ENCODE data around the gene MAPT.

Gene MAPT

GRCh38 chr17:45976391-45976754, 82.0 kb downstream of the MAPT start:
- DNase-seq = no peak

DNA sequence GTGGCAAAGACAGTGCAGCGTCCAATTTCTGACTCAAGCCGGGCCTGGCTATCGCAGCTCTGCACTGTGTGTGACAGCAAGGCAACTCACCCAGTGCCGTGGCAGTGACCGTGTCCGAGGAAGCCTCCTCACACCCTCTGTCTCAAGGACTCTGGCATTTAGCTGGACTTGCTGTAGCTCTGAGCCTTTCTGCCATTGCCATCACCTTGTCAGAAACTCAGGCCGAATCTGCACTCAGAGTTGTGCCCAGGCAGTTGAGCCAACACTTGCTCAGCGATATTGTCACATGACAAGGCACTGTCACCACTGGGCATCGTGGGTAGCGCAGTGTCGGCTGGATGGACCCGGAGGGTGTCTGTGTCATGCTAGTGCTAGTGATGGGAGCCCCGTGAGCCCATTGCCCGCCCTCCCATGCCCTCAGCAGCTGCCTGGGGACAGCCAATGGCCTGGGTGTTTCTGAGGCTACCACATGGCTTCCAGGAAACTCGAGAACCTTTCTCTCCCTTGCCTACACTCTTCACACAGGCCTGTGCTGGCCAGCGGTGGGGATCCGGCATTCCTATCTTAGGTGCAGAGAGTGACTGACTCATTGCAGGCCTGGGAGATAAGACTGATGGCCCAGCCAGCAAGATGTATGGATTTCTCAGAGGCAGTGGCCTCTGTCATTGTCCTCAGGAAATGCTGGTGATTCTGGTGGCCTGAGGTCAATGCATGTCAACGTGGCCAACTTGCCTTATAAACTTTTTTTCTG, 82.6 kb downstream of the MAPT start:
- no peak for DNase-seq

GRCh38 chr17:45977506-45977824, 83.1 kb downstream of the MAPT start:
- no peak for DNase-seq

DNA sequence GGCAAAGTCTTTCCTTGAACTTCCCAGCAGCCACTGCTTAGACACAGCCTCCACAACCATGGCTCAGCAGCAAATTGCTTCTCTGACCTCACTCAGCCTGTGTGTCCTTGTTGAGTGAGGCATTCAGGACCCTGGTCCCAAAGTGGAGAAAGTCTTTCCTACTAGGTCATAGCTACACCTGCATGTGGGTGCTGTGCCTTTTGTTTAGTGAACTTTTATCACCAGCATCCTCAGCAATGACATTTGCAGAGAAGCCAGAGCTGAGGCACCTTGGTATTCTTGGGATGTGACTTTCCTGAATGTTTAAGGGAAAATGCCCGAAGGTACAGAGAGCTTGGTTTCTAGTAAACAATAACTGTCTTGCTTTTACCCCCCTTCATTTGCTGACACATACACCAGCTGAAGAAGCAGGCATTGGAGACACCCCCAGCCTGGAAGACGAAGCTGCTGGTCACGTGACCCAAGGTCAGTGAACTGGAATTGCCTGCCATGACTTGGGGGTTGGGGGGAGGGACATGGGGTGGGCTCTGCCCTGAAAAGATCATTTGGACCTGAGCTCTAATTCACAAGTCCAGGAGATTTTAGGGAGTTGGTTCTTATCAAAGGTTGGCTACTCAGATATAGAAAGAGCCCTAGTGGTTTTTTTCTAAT, 83.7 kb downstream of the MAPT start:
- DNase-seq = no peak

DNA sequence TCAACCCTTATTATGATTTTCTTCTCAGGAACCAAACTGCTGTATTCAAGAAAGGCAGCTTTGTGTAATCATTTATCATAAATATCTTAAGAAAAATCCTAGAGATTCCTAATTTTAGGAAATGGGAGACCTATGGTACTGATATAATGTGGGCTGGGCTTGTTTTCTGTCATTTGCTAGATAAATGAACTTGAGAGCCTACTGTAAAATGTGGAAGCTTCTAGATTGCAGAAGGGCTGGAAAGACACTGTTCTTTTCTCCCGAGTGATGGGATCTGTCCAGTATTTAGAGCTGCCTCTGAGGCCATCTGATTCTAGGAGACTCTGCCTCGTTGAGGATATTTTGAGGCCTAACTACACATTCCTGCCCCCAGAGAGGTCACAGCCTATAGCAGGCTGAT, 84.8 kb downstream of the MAPT start:
- no peak for DNase-seq

- no peak for DNase-seq
These were observed 86.5 kb downstream of the MAPT start for GRCh38 chr17:45980855-45981254.

DNA sequence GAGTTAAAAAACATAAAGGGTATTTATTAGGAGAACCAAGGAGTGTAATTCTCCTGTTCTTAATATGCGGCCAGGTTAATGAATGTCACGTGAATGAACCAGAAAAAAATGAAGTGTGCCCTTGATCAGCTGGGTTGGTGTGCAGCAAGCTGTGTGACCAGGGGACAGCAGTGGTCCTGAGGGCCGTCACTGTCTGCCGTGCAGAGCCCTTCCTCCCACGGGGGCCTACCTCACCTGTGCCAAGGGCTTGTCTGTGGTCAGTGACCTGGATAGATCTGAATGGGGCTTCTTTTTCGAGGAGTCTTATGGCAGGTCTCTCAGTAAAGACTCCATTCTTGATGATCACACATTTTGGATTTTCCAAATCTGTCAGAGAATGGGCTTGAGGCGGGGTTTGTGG, 87.0 kb downstream of the MAPT start:
- DNase-seq = no peak

- no peak for DNase-seq
These were observed 88.6 kb downstream of the MAPT start for GRCh38 chr17:45982791-45983613.

- no peak for DNase-seq
These were observed 89.4 kb downstream of the MAPT start for GRCh38 chr17:45983614-45984310.

GRCh38 chr17:45984368-45984767, 90.0 kb downstream of the MAPT start:
- no peak for DNase-seq

GRCh38 chr17:45985447-45985846, 91.1 kb downstream of the MAPT start:
- no peak for DNase-seq

GRCh38 chr17:45986056-45986455, 91.7 kb downstream of the MAPT start:
- DNase-seq = no peak

DNA sequence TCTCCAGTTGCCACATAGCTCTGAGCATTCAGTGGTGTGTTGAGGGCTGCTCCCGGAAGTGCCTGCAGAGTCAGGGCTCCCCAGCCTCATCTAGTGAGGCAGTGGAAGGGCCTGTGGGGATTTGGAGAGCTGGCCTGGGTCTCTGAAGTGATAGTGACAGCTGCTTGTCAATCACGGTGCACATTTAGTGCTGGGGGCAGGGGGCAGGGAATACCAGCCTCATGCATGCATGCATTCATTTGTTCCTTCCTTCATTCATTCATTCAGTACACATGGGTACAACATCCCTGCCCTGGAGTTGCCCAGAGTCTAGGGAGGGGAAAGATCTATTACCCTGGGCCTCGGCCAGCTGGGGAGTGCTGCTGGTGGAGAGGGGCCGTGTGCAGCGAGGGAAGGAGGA, 93.4 kb downstream of the MAPT start:
- no peak for DNase-seq

- DNase-seq = no peak
These were observed 95.4 kb downstream of the MAPT start for GRCh38 chr17:45989759-45990158.

DNA sequence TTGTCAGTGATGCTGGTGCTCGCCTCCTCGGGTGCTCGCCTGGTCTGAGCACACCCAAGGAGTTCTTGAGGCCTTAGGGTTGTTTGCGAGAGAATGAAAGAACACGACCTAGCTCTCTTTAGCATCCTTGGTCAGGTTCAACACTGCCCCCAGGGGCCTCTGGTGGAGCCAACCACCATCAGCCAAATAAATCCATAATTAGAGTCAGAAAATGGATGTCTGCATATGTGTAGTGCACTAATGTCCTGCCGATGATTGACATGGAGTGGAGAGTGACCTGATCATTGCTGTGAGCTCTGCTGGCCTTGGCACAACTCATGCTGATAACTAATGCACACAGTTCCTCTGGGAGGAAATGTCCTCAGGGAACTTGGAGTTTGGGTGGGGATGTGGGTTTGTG, 96.5 kb downstream of the MAPT start:
- no peak for DNase-seq

- no peak for DNase-seq
These were observed 97.0 kb downstream of the MAPT start for GRCh38 chr17:45991341-45991740.

DNA sequence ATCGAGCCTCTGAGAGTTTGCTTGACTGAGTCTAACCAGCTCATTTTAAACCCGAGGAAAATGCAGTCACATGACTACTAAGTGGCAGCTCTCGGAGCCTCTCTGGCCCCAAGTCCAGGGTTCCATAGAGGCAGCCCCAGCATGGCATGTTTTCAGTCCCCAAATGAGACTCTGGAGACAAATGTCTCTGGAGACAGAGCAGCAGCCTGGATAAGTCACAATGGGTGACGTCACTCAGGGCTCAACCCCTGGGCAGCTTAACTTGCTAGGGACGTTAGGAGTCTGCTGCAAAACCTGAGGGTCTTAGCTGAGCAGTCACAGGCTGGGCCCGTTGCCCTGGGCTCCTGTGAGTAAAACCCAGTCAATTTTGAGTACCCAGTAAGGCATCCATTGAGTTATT, 97.8 kb downstream of the MAPT start:
- DNase-seq = no peak

GRCh38 chr17:45992904-45993303, 98.5 kb downstream of the MAPT start:
- no peak for DNase-seq

- no peak for DNase-seq
These were observed 99.7 kb downstream of the MAPT start for GRCh38 chr17:45993962-45994627.

DNA sequence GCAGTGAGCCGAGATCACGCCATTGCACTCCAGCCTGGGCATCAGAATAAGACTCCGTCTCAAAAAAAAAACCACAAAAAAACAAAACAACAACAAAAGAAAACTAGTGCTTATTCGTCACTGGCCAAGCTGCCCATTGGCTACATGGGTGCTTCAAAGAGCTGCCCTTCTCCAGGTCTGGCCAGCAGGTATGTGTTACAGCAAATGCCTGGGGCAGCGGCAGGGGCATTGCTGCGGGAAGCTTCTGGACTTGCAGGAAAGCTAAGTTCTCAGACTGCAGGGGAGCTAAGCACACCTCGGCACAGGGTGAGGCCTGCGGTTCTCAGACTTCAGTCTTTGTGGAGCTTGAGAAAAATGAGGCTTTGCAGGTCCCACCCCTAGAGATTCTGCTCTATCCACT, 100.6 kb downstream of the MAPT start:
- no peak for DNase-seq

- DNase-seq = no peak
These were observed 101.4 kb downstream of the MAPT start for GRCh38 chr17:45995627-45996270.

DNA sequence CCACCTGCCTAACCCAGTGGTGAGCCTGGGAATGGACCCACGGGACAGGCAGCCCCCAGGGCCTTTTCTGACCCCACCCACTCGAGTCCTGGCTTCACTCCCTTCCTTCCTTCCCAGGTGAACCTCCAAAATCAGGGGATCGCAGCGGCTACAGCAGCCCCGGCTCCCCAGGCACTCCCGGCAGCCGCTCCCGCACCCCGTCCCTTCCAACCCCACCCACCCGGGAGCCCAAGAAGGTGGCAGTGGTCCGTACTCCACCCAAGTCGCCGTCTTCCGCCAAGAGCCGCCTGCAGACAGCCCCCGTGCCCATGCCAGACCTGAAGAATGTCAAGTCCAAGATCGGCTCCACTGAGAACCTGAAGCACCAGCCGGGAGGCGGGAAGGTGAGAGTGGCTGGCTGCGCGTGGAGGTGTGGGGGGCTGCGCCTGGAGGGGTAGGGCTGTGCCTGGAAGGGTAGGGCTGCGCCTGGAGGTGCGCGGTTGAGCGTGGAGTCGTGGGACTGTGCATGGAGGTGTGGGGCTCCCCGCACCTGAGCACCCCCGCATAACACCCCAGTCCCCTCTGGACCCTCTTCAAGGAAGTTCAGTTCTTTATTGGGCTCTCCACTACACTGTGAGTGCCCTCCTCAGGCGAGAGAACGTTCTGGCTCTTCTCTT, 102.1 kb downstream of the MAPT start:
- DNase-seq = no peak

Data from activated naive CD4-positive, alpha-beta T cell treated with Interleukin-2 at 50 U/mL for 16 hours (primary cell).